Liver (tissue), 9 donors: Measurements from ENCODE around the gene FAM20C. TPM values are rescaled to one million over a fixed set of nuclear protein-coding genes. Genes with fewer than 3 reads are reported as not detected.

Experiments
- DNase-seq: peaks from one replicate; pipeline ENCODE4 v3.0.0-alpha.2; 2017; ENCODE audit warnings: low spot score
- H3K27ac ChIP-seq, 2 donors: one replicate each; pipeline ENCODE4 v1.7.0; 2013; ENCODE audit warnings: inconsistent platforms in 2 of 2, low read length in 2 of 2, control low read depth in 1 of 2, low read depth in 1 of 2, mild to moderate bottlenecking in 1 of 2
- H3K27me3 ChIP-seq, 4 donors: one replicate each; pipeline versions ENCODE4 v1.6.1 to v1.7.0; 2013; ENCODE audit warnings: low read length in 3 of 4, inconsistent platforms in 1 of 4, mild to moderate bottlenecking in 1 of 4, moderate library complexity in 1 of 4; ENCODE audit not compliant: control insufficient read depth in 4 of 4, insufficient read depth in 4 of 4
- H3K36me3 ChIP-seq, 4 donors: one replicate each; pipeline versions ENCODE4 v1.6.1 to v1.7.0; 2013; ENCODE audit warnings: low read length in 3 of 4, mild to moderate bottlenecking in 3 of 4, low read depth in 1 of 4, moderate library complexity in 1 of 4; ENCODE audit not compliant: control insufficient read depth in 4 of 4, insufficient read depth in 3 of 4
- H3K4me1 ChIP-seq, 4 donors: one replicate each; pipeline versions ENCODE4 v1.6.1 to v1.7.0; 2013; ENCODE audit warnings: low read length in 3 of 4, mild to moderate bottlenecking in 3 of 4, moderate library complexity in 1 of 4; ENCODE audit not compliant: control insufficient read depth in 4 of 4, insufficient read depth in 4 of 4
- H3K4me3 ChIP-seq, 3 donors: one replicate each; pipeline versions ENCODE4 v1.6.1 to v1.7.0; 2013; ENCODE audit warnings: low read length in 3 of 3, control low read depth in 1 of 3, low read depth in 1 of 3, mild to moderate bottlenecking in 1 of 3
- H3K9ac ChIP-seq, 2 donors: one replicate each; pipeline ENCODE4 v1.7.0; 2013; ENCODE audit warnings: low read length in 2 of 2, mild to moderate bottlenecking in 2 of 2, moderate library complexity in 2 of 2, control low read depth in 1 of 2, low read depth in 1 of 2
- H3K9me3 ChIP-seq, 4 donors: one replicate each; pipeline versions ENCODE4 v1.6.1 to v1.7.0; 2013; ENCODE audit warnings: low read length in 3 of 4; ENCODE audit not compliant: control insufficient read depth in 4 of 4
- ATF3 ChIP-seq: IDR thresholded peaks from 2 replicates; pipeline ENCODE4 v1.6.1; 2016; ENCODE audit warnings: antibody characterized with exemption
- CTCF ChIP-seq: fragments of 150-350 bp; IDR thresholded peaks from 2 replicates; pipeline ENCODE4 v1.5.1; 2017; ENCODE audit warnings: improper control_type of control experiment, low read depth, low read length; ENCODE audit not compliant: missing input control
- EGR1 ChIP-seq, 2 donors: IDR thresholded peaks; 2 replicates each; pipeline ENCODE4 v1.6.1; 2016 to 2018; ENCODE audit warnings: antibody characterized with exemption in 2 of 2, low read depth in 2 of 2
- FOXA1 ChIP-seq: IDR thresholded peaks from 2 replicates; pipeline ENCODE4 v1.6.1; 2016; ENCODE audit warnings: antibody characterized with exemption
- FOXA2 ChIP-seq: IDR thresholded peaks from 2 replicates; pipeline ENCODE4 v1.6.1; 2016; ENCODE audit warnings: antibody characterized with exemption
- GABPA ChIP-seq, 2 donors: IDR thresholded peaks in 1 of 2; conservative IDR thresholded peaks in 1 of 2; 2 replicates each; pipeline ENCODE4 v1.6.1; 2016; ENCODE audit warnings: antibody characterized with exemption in 2 of 2, mild to moderate bottlenecking in 1 of 2, moderate library complexity in 1 of 2
- HNF4A ChIP-seq, 2 donors: conservative IDR thresholded peaks; 2 replicates each; pipeline ENCODE4 v1.6.1; 2016; ENCODE audit warnings: antibody characterized with exemption in 2 of 2, mild to moderate bottlenecking in 2 of 2
- HNF4G ChIP-seq: IDR thresholded peaks from 2 replicates; pipeline ENCODE4 v1.6.1; 2016; ENCODE audit warnings: antibody characterized with exemption
- JUND ChIP-seq, 2 donors: IDR thresholded peaks; 2 replicates each; pipeline ENCODE4 v1.6.1; 2016; ENCODE audit warnings: antibody characterized with exemption in 2 of 2
- MAX ChIP-seq: IDR thresholded peaks from 2 replicates; pipeline ENCODE4 v1.6.1; 2016; ENCODE audit warnings: antibody characterized with exemption
- NR2F2 ChIP-seq: IDR thresholded peaks from 2 replicates; pipeline ENCODE4 v1.6.1; 2016; ENCODE audit warnings: antibody characterized with exemption
- RAD21 ChIP-seq, 2 donors: IDR thresholded peaks; 2 replicates each; pipeline ENCODE4 v1.6.1; 2016; ENCODE audit warnings: antibody characterized with exemption in 2 of 2, mild to moderate bottlenecking in 2 of 2
- REST ChIP-seq: IDR thresholded peaks from 2 replicates; pipeline ENCODE4 v1.6.1; 2016; ENCODE audit warnings: antibody characterized with exemption, mild to moderate bottlenecking
- RXRA ChIP-seq, 2 donors: IDR thresholded peaks; 2 replicates each; pipeline ENCODE4 v1.6.1; 2017 to 2018; ENCODE audit warnings: antibody characterized with exemption in 2 of 2, mild to moderate bottlenecking in 1 of 2
- SP1 ChIP-seq: IDR thresholded peaks from 2 replicates; pipeline ENCODE4 v1.6.1; 2018; ENCODE audit warnings: antibody characterized with exemption, mild to moderate bottlenecking
- TAF1 ChIP-seq: conservative IDR thresholded peaks from 2 replicates; pipeline ENCODE4 v1.6.1; 2016; ENCODE audit warnings: antibody characterized with exemption, mild to moderate bottlenecking
- YY1 ChIP-seq: IDR thresholded peaks from 2 replicates; pipeline ENCODE4 v1.6.1; 2016; ENCODE audit warnings: antibody characterized with exemption, mild to moderate bottlenecking
- ZBTB33 ChIP-seq: IDR thresholded peaks from 2 replicates; pipeline ENCODE4 v1.6.1; 2016; ENCODE audit warnings: antibody characterized with exemption
- WGBS: extraction: QIAGEN DNeasy Blood & Tissue Kit; methylation state at CpG from one replicate; pipeline ENCODE4 v1.1.7; 2013; 5-methylcytosine and 5-hydroxymethylcytosine counted together
- polyA plus RNA-seq, 2 donors: library from polyadenylated mRNA; stranded (reverse) in 1 of 2; unstranded in 1 of 2; fragments of 200-250 nt in 1 of 2; fragments of >200 nt in 1 of 2; fragmentation: Nextera tagmentation in 1 of 2; extraction: Ambion mirVana in 1 of 2; gene quantifications; one replicate each; pipeline versions ENCODE4 v1.2.1 to v1.2.3, GENCODE V29; 2013 to 2015
- total RNA-seq, 2 donors: library from RNA; depleted of rRNA; stranded (reverse); fragments of >200 nt; gene quantifications; one replicate each; pipeline ENCODE4 v1.2.3, GENCODE V29; 2014
- donor health status: healthy.
- donor health status: healthy.
- donor health status: healthy.
- donor health status: healthy.
- donor health status: healthy.

The FAM20C gene
- total and polyA plus RNA-seq, 4 donors: 13.4 to 40.4 (median 31.5) TPM

- no peaks in the 10 kb centered on the region for H3K9me3 ChIP-seq
- TF ChIP-seq RXRA (IDR thresholded peaks at IDR 0.05) (no peak), RAD21 (IDR thresholded peaks at IDR 0.05) (no peak), FOXA2 (no peak), HNF4A (conservative IDR thresholded peaks at IDR 0.05) (no peak), EGR1 (IDR thresholded peaks at IDR 0.05; ENCODE audit: low read depth in 2 of 2) (no peak), ATF3 (no peak), HNF4G (no peak), NR2F2 (no peak), REST (no peak), YY1 (no peak), TAF1 (no peak), FOXA1 (no peak), MAX (no peak), GABPA (IDR thresholded peaks at IDR 0.05 in 1 of 2, conservative IDR thresholded peaks at IDR 0.05 in 1 of 2) (no peak), SP1 (no peak), CTCF (no peak), ZBTB33 (no peak), JUND (IDR thresholded peaks at IDR 0.05) (no peak)
- no peak for DNase-seq
- peaks cover 10 to 30% (median 19%) of the 10 kb centered on the region in 4 donors for H3K4me1 ChIP-seq
- no peak overlapping the region for H3K9ac ChIP-seq
- H3K36me3 ChIP-seq: peaks cover 0 to 4% (median 0%) of the 10 kb centered on the region in 4 donors
- no peaks in the 10 kb centered on the region for H3K27me3 ChIP-seq
- WGBS: 95% methylated on average over 15 of the region's 15 CpGs
- no peak overlapping the region for H3K27ac ChIP-seq
- no peak overlapping the region for H3K4me3 ChIP-seq
Observed at GRCh38 chr7:144454-144826, 47.9 kb upstream of the FAM20C start.
